Uterus (tissue), 2 donors: ENCODE data around the gene ABCG1.

Source experiments
- POLR2A ChIP-seq, 2 donors: fragments of 450-650 bp; IDR thresholded peaks; one replicate each; pipeline ENCODE4 v1.6.1; 2016; ENCODE audit warnings: antibody characterized with exemption in 2 of 2, mild to moderate bottlenecking in 1 of 2, moderate library complexity in 1 of 2
- TF ChIP-seq, protein P1 (sequence below), 4 experiments: fragments of 200-600 bp in 2 of 4; fragments of 450-650 bp in 2 of 4; sonication (generic) in 2 of 4; IDR thresholded peaks; one replicate each; pipeline ENCODE4 v1.5.1; 2016 to 2019; ENCODE audit warnings: antibody characterized with exemption in 4 of 4, mild to moderate bottlenecking in 2 of 4, moderate library complexity in 1 of 4

DNA sequence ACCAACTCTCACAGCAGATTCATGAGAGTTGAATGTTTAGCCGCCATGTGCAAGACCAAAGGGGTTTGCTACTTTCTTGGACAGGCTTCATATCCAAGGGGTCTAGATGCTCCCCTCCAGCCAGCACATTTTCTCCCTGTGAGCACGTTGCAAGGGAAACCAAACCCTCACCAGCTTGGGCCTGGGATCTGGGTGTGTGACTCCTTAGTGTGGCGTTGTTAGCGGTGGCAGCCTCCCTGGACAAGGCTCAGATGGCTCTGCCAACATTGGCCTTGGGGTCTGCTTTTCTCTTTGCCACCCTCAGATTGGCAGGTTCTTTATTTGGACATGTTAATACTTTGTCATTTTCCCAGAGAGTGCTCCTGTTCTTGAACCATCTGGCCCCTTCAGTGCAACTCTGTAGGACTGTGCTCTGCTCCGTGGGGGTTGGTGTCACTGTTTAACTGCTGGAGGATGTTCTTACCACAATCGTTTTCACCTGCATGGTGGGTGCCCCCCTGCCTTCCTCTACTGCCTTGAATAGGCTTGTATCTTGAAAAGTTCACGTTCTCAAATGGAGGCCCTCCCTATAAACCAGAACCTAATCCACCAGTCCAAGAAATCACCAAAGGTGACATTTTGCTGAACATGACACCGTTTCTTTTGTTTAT lies 13.4 kb downstream of the ABCG1 start:
- TF ChIP-seq, protein P1, sequence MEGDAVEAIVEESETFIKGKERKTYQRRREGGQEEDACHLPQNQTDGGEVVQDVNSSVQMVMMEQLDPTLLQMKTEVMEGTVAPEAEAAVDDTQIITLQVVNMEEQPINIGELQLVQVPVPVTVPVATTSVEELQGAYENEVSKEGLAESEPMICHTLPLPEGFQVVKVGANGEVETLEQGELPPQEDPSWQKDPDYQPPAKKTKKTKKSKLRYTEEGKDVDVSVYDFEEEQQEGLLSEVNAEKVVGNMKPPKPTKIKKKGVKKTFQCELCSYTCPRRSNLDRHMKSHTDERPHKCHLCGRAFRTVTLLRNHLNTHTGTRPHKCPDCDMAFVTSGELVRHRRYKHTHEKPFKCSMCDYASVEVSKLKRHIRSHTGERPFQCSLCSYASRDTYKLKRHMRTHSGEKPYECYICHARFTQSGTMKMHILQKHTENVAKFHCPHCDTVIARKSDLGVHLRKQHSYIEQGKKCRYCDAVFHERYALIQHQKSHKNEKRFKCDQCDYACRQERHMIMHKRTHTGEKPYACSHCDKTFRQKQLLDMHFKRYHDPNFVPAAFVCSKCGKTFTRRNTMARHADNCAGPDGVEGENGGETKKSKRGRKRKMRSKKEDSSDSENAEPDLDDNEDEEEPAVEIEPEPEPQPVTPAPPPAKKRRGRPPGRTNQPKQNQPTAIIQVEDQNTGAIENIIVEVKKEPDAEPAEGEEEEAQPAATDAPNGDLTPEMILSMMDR (IDR thresholded peaks at IDR 0.05) = no peak
- no peak for TF ChIP-seq POLR2A (IDR thresholded peaks at IDR 0.05)
